GM21381 (cell line): Measurements from ENCODE around the gene TAF12.
"Not testable (repeated sequence)": the region's sequence is repeated elsewhere in the genome, so short reads cannot be mapped to it uniquely, and the experiment has no call there.

Source experiments
- ATAC-seq: cut with Tn5 transposase; IDR thresholded peaks from one replicate; pipeline ENCODE4 v1.9.1; 2021; ENCODE audit warnings: mild to moderate bottlenecking, moderate library complexity; ENCODE audit not compliant: unreplicated experiment

The TAF12 gene

GRCh38 chr1:28586585-28587391 lies 56.1 kb downstream of the TAF12 start:
- ATAC-seq: not testable (repeated sequence)

- peak; percentile 3 for ATAC-seq
Observed at GRCh38 chr1:28582248-28582615, 60.6 kb downstream of the TAF12 start.

GRCh38 chr1:28581531-28582247 lies 61.2 kb downstream of the TAF12 start:
- peak; percentile 86 for ATAC-seq

- ATAC-seq: peak; percentile 23
Observed at GRCh38 chr1:28580722-28581530, 61.9 kb downstream of the TAF12 start.

GRCh38 chr1:28579401-28579800 lies 63.5 kb downstream of the TAF12 start:
- ATAC-seq: no peak

GRCh38 chr1:28578696-28579218 lies 64.1 kb downstream of the TAF12 start:
- no peak for ATAC-seq

GRCh38 chr1:28577738-28578536 lies 64.9 kb downstream of the TAF12 start:
- ATAC-seq: no peak

GRCh38 chr1:28577052-28577678 lies 65.7 kb downstream of the TAF12 start:
- no peak for ATAC-seq

- ATAC-seq: no peak
Observed at GRCh38 chr1:28573564-28573963, 69.3 kb downstream of the TAF12 start.

GRCh38 chr1:28572891-28573290 lies 70.0 kb downstream of the TAF12 start:
- ATAC-seq: not testable (repeated sequence)

- no peak for ATAC-seq
Observed at GRCh38 chr1:28571911-28572310, 71.0 kb downstream of the TAF12 start.

GRCh38 chr1:28566931-28567330 lies 75.9 kb downstream of the TAF12 start:
- no peak for ATAC-seq

- ATAC-seq: no peak
Observed at GRCh38 chr1:28565726-28566125, 77.1 kb downstream of the TAF12 start.

GRCh38 chr1:28565040-28565439 lies 77.8 kb downstream of the TAF12 start:
- no peak for ATAC-seq

- ATAC-seq: no peak
Observed at GRCh38 chr1:28564310-28564709, 78.6 kb downstream of the TAF12 start.

- no peak for ATAC-seq
Observed at GRCh38 chr1:28560886-28561285, 82.0 kb downstream of the TAF12 start.
